Measurements from ENCODE around the gene NLRX1.

DNA sequence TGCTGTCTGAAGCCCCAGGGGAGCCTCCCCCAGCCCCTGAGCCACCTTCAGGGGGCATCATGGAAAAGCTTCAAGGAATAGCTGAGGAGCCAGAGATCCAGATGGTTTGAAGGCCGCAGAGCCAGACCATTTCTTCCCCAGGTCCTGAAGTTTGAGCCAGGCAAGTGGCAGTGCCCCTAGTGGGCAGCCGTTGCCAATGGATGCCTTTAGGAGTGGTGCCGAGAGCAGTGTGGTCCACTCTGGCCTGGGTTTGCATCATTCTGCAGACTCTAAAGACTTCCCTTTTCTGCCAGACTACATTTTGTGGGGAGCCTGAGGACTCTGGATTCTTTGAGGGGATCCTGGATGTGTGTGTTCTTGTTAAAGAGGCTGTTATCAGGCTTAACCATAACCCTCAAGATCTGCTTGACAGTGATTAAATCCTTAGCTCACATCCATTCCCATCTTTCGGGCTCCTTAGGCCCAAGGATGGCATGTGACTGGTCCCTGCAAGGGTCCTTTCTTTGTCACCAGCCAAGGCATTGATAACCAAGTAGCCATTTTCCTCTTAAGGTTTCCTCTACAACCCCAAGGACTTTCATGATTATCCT, 34.0 kb upstream of the NLRX1 start:
- TF ChIP-seq, protein P1, sequence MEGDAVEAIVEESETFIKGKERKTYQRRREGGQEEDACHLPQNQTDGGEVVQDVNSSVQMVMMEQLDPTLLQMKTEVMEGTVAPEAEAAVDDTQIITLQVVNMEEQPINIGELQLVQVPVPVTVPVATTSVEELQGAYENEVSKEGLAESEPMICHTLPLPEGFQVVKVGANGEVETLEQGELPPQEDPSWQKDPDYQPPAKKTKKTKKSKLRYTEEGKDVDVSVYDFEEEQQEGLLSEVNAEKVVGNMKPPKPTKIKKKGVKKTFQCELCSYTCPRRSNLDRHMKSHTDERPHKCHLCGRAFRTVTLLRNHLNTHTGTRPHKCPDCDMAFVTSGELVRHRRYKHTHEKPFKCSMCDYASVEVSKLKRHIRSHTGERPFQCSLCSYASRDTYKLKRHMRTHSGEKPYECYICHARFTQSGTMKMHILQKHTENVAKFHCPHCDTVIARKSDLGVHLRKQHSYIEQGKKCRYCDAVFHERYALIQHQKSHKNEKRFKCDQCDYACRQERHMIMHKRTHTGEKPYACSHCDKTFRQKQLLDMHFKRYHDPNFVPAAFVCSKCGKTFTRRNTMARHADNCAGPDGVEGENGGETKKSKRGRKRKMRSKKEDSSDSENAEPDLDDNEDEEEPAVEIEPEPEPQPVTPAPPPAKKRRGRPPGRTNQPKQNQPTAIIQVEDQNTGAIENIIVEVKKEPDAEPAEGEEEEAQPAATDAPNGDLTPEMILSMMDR (IDR thresholded peaks at IDR 0.05) = peak; percentile 77
- no peak for TF ChIP-seq ZFX (IDR thresholded peaks at IDR 0.05; ENCODE audit: borderline replicate concordance)
